ENCODE measurements around the gene RAB40C. TPM values are rescaled to one million over a fixed set of nuclear protein-coding genes. Genes with fewer than 3 reads are reported as not detected.
A peak's percentile ranks its signal among the peaks of the same experiment; 100 is the strongest.

The RAB40C gene
- total RNA-seq, 1 experiment from 2014 or later: 30.7 TPM

DNA sequence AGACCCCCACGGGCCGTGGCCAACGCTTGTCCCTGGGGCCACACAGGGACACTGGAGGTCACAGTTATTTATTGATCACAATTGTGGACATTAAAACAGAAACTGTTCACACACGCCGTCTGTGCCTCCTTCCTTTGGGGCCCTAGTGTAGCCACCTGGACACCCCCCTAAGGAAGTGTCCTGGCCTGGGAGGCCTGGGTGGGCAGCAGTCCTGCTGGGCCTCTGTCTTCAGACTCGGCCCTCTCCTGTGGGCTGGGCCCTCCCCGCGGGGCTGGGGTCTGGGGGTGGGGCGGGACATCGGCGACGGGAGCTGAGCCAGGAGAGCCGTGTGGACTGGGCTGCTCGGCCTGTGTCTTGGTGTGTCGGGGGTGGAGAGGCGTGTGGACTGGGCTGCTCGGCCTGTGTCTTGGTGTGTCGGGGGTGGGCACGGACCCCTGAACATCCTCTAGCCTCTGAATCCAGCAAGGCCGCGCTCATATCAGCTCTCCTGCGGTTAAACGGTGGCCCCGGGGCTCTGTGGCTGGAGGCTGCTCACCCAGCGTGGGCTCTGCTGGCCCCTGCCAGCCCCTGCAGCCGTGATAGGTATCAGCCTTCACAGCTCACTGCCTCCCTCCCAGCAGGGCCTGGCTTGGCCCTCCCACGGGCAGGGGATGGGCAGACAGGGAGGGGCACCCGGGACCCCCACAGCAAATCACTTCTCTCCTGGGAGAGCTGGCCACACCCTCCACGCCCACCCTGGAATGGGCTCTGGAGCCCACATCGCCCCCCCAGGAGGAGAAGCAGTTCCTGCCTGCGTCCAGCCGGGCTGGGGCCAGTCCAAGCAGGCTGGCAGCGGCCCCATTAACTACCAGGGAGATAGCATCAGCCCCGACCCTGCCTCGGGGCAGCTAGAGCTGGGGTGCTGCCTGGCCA, 24.2 kb upstream of the RAB40C start:
- ChIA-PET CTCF (interaction anchor here (1.0 kb wide), 1 partner anchor 11 kb away, joined by 3 read pairs; no protein-coding TSS in a partner anchor), POLR2A (no interaction called here)
- no peak for DNase-seq (ENCODE audit: low read depth, low spot score)
- in situ Hi-C loops (cut with HindIII; ENCODE audit: low pct_unique_long_range_greater_than_20kb, low sequenced_read_pairs) (no loop called here), intact Hi-C loops (cut with micrococcal nuclease; ENCODE audit: unreplicated experiment) (no loop called here)
- Histone ChIP-seq H3K4me1 (ENCODE audit: control insufficient read depth, insufficient read depth, low read length) (peaks cover 57% of the 10 kb centered on the region), H3K36me3 (ENCODE audit: control insufficient read depth, insufficient read depth, low read length) (no peaks in the 10 kb centered on the region), H3K9me3 (ENCODE audit: control insufficient read depth, insufficient read depth, low read depth, low read length) (no peaks in the 10 kb centered on the region), H3K4me3 (ENCODE audit: low read depth in 2 of 2, low read length in 2 of 2) (peak overlapping the region in 1 of 2 experiments; percentile 18; a peak in 2 of 4 replicates), H3K27ac (ENCODE audit: low read length) (peak overlapping the region; percentile 93), H3K27me3 (ENCODE audit: control insufficient read depth, insufficient read depth, low read length) (no peaks in the 10 kb centered on the region)
- no TSS peak for BruUV-seq (replicated peaks)
- ATAC-seq: peak; percentile 48
- TF ChIP-seq, protein P1, sequence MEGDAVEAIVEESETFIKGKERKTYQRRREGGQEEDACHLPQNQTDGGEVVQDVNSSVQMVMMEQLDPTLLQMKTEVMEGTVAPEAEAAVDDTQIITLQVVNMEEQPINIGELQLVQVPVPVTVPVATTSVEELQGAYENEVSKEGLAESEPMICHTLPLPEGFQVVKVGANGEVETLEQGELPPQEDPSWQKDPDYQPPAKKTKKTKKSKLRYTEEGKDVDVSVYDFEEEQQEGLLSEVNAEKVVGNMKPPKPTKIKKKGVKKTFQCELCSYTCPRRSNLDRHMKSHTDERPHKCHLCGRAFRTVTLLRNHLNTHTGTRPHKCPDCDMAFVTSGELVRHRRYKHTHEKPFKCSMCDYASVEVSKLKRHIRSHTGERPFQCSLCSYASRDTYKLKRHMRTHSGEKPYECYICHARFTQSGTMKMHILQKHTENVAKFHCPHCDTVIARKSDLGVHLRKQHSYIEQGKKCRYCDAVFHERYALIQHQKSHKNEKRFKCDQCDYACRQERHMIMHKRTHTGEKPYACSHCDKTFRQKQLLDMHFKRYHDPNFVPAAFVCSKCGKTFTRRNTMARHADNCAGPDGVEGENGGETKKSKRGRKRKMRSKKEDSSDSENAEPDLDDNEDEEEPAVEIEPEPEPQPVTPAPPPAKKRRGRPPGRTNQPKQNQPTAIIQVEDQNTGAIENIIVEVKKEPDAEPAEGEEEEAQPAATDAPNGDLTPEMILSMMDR (IDR thresholded peaks at IDR 0.05): no peak
- TF ChIP-seq, protein P2, sequence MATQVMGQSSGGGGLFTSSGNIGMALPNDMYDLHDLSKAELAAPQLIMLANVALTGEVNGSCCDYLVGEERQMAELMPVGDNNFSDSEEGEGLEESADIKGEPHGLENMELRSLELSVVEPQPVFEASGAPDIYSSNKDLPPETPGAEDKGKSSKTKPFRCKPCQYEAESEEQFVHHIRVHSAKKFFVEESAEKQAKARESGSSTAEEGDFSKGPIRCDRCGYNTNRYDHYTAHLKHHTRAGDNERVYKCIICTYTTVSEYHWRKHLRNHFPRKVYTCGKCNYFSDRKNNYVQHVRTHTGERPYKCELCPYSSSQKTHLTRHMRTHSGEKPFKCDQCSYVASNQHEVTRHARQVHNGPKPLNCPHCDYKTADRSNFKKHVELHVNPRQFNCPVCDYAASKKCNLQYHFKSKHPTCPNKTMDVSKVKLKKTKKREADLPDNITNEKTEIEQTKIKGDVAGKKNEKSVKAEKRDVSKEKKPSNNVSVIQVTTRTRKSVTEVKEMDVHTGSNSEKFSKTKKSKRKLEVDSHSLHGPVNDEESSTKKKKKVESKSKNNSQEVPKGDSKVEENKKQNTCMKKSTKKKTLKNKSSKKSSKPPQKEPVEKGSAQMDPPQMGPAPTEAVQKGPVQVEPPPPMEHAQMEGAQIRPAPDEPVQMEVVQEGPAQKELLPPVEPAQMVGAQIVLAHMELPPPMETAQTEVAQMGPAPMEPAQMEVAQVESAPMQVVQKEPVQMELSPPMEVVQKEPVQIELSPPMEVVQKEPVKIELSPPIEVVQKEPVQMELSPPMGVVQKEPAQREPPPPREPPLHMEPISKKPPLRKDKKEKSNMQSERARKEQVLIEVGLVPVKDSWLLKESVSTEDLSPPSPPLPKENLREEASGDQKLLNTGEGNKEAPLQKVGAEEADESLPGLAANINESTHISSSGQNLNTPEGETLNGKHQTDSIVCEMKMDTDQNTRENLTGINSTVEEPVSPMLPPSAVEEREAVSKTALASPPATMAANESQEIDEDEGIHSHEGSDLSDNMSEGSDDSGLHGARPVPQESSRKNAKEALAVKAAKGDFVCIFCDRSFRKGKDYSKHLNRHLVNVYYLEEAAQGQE (IDR thresholded peaks at IDR 0.05; ENCODE audit: insufficient read depth in 1 of 2, low read depth in 2 of 2, low read length in 1 of 2): no peak
- TF ChIP-seq POLR2AphosphoS5 (IDR thresholded peaks at IDR 0.05; ENCODE audit: low read depth, low read length) (0 out of 2 replicates have a peak, but pooled peaks have one; percentile 29), TCF7L2 (IDR thresholded peaks at IDR 0.05; ENCODE audit: low read depth, low read length) (0 out of 2 replicates have a peak, but pooled peaks have one; percentile 25), SIN3A (IDR thresholded peaks at IDR 0.05; ENCODE audit: borderline replicate concordance, insufficient read depth, low read depth, low read length) (no peak)

- in situ Hi-C loops (cut with HindIII; ENCODE audit: low pct_unique_long_range_greater_than_20kb, low sequenced_read_pairs): no loop called here
- Histone ChIP-seq H3K27ac (ENCODE audit: low read length) (peak within 1 kb of the TSS; percentile 93), H3K36me3 (ENCODE audit: control insufficient read depth, insufficient read depth, low read length) (no peaks in the 10 kb centered on the region), H3K4me3 (ENCODE audit: low read depth in 2 of 2, low read length in 2 of 2) (peak within 1 kb of the TSS in 1 of 2 experiments; percentile 18; a peak in 2 of 4 replicates), H3K27me3 (ENCODE audit: control insufficient read depth, insufficient read depth, low read length) (no peaks in the 10 kb centered on the region), H3K4me1 (ENCODE audit: control insufficient read depth, insufficient read depth, low read length) (peaks cover 57% of the 10 kb centered on the region), H3K9me3 (ENCODE audit: control insufficient read depth, insufficient read depth, low read depth, low read length) (no peaks in the 10 kb centered on the region)
- TF ChIP-seq SIN3A (IDR thresholded peaks at IDR 0.05; ENCODE audit: borderline replicate concordance, insufficient read depth, low read depth, low read length) (no peak), TCF7L2 (IDR thresholded peaks at IDR 0.05; ENCODE audit: low read depth, low read length) (no peak), POLR2AphosphoS5 (IDR thresholded peaks at IDR 0.05; ENCODE audit: low read depth, low read length) (no peak)
- TF ChIP-seq, protein P1 (IDR thresholded peaks at IDR 0.05): no peak
- TF ChIP-seq, protein P2 (IDR thresholded peaks at IDR 0.05; ENCODE audit: insufficient read depth in 1 of 2, low read depth in 2 of 2, low read length in 1 of 2): no peak
- no TSS peak for BruUV-seq (replicated peaks)
- ChIA-PET POLR2A (interaction anchor here (0.6 kb wide), 1 partner anchor 165 kb away, joined by 13 read pairs; the partner anchor contains the start of gene DECR2), CTCF (no interaction called here)
- DNase-seq (ENCODE audit: low read depth, low spot score) (no peak), ATAC-seq (peak; percentile 35)
- intact Hi-C loops (cut with micrococcal nuclease; ENCODE audit: unreplicated experiment): no loop called here
Observed at GRCh38 chr16:566475-567372, 23.1 kb upstream of the RAB40C start, which contains the start of gene NHLRC4. Gene NHLRC4, plus strand, starts transcription at chr16:567005. Its CDS starts 1,043 bp downstream, at chr16:568048.
